ENCODE measurements around the gene SPSB1. TPM values are rescaled to one million over a fixed set of nuclear protein-coding genes. Genes with fewer than 3 reads are reported as not detected.

The SPSB1 gene
- total and polyA plus RNA-seq, 2 experiments from 2014 or later = 4.6 to 5.4 TPM

DNA sequence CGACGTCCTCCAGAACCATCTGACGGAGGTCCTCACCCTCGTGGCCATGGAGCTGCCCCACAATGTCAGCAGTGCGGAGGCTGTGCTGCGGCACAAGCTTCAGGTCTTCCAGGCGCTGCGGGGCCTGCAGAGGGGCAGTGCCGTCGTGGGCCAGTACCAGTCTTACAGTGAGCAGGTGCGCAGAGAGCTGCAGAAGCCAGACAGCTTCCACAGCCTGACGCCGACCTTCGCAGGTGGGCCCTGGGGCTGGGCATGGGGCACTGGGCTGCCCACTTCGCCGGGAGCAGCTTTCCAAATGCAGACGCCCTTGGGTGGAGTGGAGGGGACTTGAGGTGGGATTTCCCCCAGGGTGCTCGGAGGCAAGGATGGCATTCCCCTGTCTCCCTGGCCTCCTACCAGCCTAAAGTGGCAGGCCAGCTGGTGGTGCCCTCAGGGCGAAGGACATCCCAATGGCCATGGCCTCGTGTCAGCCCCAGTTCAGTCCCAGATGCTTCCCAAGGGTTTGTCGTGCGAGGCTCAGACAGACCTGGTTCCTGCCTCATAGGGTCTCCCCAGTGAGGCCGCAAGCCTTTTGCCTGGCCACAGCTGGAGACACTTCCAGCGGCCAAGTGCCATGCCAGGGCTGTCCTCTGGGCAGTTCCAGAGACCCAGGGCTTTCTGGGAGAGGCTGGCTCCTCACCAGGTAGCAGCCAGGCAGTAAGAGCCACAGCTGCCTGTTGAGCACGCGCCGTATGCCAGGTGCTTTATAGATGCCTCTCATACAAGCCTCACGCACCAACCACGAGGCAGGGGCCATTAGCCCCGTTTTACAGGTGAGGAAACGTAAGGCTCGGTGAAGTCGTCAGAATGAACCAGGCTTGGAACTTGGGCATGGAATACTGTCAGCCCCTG, 30.4 kb upstream of the SPSB1 start:
- Histone ChIP-seq H3K36me3 (peaks cover 9% of the 10 kb centered on the region), H3K27me3 (no peaks in the 10 kb centered on the region), H3K27ac (no peak overlapping the region), H3K4me3 (no peak overlapping the region), H3K9me3 (ENCODE audit: low read depth) (no peaks in the 10 kb centered on the region), H3K4me1 (ENCODE audit: low read depth) (peaks cover 4% of the 10 kb centered on the region)
- DNase-seq (ENCODE audit: low read depth in 1 of 2, low spot score in 1 of 2) = no peak
- TF ChIP-seq, protein P1, sequence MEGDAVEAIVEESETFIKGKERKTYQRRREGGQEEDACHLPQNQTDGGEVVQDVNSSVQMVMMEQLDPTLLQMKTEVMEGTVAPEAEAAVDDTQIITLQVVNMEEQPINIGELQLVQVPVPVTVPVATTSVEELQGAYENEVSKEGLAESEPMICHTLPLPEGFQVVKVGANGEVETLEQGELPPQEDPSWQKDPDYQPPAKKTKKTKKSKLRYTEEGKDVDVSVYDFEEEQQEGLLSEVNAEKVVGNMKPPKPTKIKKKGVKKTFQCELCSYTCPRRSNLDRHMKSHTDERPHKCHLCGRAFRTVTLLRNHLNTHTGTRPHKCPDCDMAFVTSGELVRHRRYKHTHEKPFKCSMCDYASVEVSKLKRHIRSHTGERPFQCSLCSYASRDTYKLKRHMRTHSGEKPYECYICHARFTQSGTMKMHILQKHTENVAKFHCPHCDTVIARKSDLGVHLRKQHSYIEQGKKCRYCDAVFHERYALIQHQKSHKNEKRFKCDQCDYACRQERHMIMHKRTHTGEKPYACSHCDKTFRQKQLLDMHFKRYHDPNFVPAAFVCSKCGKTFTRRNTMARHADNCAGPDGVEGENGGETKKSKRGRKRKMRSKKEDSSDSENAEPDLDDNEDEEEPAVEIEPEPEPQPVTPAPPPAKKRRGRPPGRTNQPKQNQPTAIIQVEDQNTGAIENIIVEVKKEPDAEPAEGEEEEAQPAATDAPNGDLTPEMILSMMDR (IDR thresholded peaks at IDR 0.05; ENCODE audit: low read depth, low read length) = no peak

GRCh38 chr1:9263276-9263855, 29.3 kb upstream of the SPSB1 start:
- peaks cover 4% of the 10 kb centered on the region for H3K4me1 ChIP-seq (ENCODE audit: low read depth)
- TF ChIP-seq, protein P1 (IDR thresholded peaks at IDR 0.05; ENCODE audit: low read depth, low read length) = no peak
- H3K27ac ChIP-seq = no peak overlapping the region
- no peak for DNase-seq (ENCODE audit: low read depth in 1 of 2, low spot score in 1 of 2)
- H3K9me3 ChIP-seq (ENCODE audit: low read depth) = no peaks in the 10 kb centered on the region
- H3K27me3 ChIP-seq = no peaks in the 10 kb centered on the region
- no peak overlapping the region for H3K4me3 ChIP-seq
- H3K36me3 ChIP-seq = peaks cover 9% of the 10 kb centered on the region

DNA sequence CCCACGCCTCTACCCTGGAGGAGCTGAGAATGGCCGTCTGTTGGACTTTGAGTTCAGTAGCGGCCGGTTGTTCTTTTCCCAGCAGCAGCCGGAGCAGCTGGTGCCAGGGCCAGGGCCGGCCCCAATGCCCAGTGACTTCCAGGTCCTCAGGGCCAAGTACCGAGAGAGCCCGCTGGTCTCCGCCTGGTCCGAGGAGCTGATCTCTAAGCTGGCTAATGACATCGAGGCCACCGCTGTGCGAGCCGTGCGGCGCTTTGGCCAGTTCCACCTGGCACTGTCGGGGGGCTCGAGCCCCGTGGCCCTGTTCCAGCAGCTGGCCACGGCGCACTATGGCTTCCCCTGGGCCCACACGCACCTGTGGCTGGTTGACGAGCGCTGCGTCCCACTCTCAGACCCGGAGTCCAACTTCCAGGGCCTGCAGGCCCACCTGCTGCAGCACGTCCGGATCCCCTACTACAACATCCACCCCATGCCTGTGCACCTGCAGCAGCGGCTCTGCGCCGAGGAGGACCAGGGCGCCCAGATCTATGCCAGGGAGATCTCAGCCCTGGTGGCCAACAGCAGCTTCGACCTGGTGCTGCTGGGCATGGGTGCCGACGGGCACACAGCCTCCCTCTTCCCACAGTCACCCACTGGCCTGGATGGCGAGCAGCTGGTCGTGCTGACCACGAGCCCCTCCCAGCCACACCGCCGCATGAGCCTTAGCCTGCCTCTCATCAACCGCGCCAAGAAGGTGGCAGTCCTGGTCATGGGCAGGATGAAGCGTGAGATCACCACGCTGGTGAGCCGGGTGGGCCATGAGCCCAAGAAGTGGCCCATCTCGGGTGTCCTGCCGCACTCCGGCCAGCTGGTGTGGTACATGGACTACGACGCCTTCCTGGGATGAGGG, 28.5 kb upstream of the SPSB1 start:
- TF ChIP-seq, protein P1 (IDR thresholded peaks at IDR 0.05; ENCODE audit: low read depth, low read length) = no peak
- Histone ChIP-seq H3K27me3 (no peaks in the 10 kb centered on the region), H3K4me3 (no peak overlapping the region), H3K27ac (no peak overlapping the region), H3K36me3 (peaks cover 9% of the 10 kb centered on the region), H3K4me1 (ENCODE audit: low read depth) (peaks cover 4% of the 10 kb centered on the region), H3K9me3 (ENCODE audit: low read depth) (no peaks in the 10 kb centered on the region)
- no peak for DNase-seq (ENCODE audit: low read depth in 1 of 2, low spot score in 1 of 2)

DNA sequence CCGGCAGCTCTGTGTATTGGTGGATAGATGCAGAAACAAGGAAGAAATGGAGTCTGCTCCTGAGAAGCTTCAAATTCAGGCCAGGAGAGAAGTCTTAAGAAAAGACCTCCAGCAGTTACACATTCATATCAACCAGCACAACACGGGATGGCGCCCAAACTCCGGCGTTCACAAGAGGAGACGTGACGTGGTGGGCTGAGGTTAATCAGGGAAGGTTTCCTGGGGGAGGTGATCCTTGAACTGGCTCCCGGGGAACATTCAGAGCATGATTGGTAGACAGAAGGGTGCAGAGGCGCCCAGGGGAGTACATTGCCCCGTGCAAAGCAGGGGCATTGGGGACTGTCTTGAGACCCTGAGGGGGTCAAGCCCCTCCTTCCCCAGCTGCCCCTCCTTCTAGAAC, 27.7 kb upstream of the SPSB1 start:
- H3K36me3 ChIP-seq = peaks cover 9% of the 10 kb centered on the region
- TF ChIP-seq, protein P1 (IDR thresholded peaks at IDR 0.05; ENCODE audit: low read depth, low read length) = no peak

DNA sequence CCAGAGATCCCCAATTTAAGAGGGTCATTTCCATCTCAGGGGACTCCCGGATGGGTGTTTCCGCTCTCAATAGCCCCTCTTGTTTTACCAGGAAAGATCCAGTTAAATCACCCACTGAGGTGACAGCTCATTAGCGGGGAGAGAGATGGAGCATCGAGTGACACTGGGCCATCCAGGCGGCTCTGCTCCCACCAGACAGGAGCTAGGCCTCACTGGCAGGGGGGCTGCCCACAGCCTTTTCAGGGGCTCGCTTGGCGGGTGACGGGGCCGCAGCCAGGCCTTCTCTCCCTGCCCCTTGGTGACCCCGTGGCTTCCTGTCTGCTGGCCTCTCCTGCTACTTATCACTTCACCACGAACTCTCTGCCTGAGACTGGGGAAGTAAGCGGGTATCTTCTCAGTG, 26.7 kb upstream of the SPSB1 start:
- DNase-seq (ENCODE audit: low read depth in 1 of 2, low spot score in 1 of 2) = no peak
- Histone ChIP-seq H3K36me3 (peaks cover 9% of the 10 kb centered on the region), H3K9me3 (ENCODE audit: low read depth) (no peaks in the 10 kb centered on the region), H3K4me1 (ENCODE audit: low read depth) (peaks cover 19% of the 10 kb centered on the region), H3K27me3 (no peaks in the 10 kb centered on the region), H3K4me3 (no peak overlapping the region), H3K27ac (no peak overlapping the region)
- TF ChIP-seq, protein P1 (IDR thresholded peaks at IDR 0.05; ENCODE audit: low read depth, low read length) = no peak

More for the DNA sequence above, 27.7 kb upstream of the SPSB1 start:
- Histone ChIP-seq H3K4me1 (ENCODE audit: low read depth) (peaks cover 10% of the 10 kb centered on the region), H3K9me3 (ENCODE audit: low read depth) (no peaks in the 10 kb centered on the region), H3K27me3 (no peaks in the 10 kb centered on the region), H3K27ac (no peak overlapping the region), H3K4me3 (no peak overlapping the region)
- DNase-seq (ENCODE audit: low read depth in 1 of 2, low spot score in 1 of 2) = no peak

Measured in cardiac muscle cell (in vitro differentiated cells and primary cell).